ENCODE results near the gene SULT2B1.

Gene SULT2B1

GRCh38 chr19:48596679-48597465, 44.9 kb downstream of the SULT2B1 start:
- H3K27me3 ChIP-seq (ENCODE audit: control insufficient read depth in 5 of 5, insufficient read depth in 4 of 5, low read length in 5 of 5): peaks cover 2 to 11% (median 8%) of the 10 kb centered on the region in 5 donors
- H3K9ac ChIP-seq (ENCODE audit: low read length in 5 of 5): no peak overlapping the region
- no peaks in the 10 kb centered on the region for H3K9me3 ChIP-seq (ENCODE audit: control insufficient read depth in 5 of 5, low read length in 5 of 5)
- H3K36me3 ChIP-seq (ENCODE audit: control insufficient read depth in 5 of 5, insufficient read depth in 5 of 5, low read length in 5 of 5): no peaks in the 10 kb centered on the region
- H3K4me1 ChIP-seq (ENCODE audit: control insufficient read depth in 5 of 5, insufficient read depth in 5 of 5, low read length in 5 of 5): no peaks in the 10 kb centered on the region
- H3K27ac ChIP-seq (ENCODE audit: low read depth, low read length): no peak overlapping the region
- H3K4me3 ChIP-seq (ENCODE audit: low read depth in 1 of 5, low read length in 5 of 5): no peak overlapping the region

GRCh38 chr19:48598996-48599700, 47.2 kb downstream of the SULT2B1 start:
- no peaks in the 10 kb centered on the region for H3K4me1 ChIP-seq (ENCODE audit: control insufficient read depth in 5 of 5, insufficient read depth in 5 of 5, low read length in 5 of 5)
- no peaks in the 10 kb centered on the region for H3K36me3 ChIP-seq (ENCODE audit: control insufficient read depth in 5 of 5, insufficient read depth in 5 of 5, low read length in 5 of 5)

DNA sequence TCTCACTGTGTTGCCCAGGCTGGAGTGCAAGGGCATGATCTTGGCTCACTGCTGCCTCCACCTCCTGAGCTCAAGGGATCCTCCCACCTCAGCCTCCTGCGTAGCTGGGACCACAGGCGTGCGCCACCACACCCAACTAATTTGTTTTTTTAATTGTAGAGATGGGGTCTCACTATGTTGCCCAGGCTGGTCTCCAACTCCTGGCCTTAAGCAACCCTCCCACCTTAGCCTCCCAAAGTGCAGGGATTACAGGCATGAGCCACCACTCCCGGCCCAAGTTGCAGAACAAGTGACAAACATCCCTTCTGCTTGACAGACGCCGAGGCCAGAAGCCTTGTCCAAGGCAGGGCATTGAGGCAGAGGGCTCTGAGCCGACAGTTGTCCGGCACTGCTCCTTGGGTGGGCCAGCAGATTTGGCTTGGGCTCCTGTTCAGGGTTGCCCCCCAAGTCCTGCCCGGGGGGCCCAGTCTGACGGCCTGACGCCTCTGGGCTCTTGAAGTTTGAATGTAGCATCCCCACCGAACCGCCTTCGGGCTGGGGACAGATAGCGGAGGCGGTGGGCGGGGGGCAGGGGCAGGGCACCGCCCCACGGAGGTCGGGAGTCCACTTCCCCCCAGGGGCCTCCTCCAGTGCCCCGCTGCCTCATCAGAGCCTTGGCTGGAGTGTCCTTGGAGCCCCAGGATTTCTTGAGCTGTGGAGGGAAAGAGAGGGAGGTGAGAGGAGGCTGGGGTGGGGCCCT, 48.9 kb downstream of the SULT2B1 start:
- no peak overlapping the region for H3K9ac ChIP-seq (ENCODE audit: low read length in 5 of 5)
- H3K27ac ChIP-seq (ENCODE audit: low read depth, low read length): no peak overlapping the region
- peaks cover 0 to 2% (median 0%) of the 10 kb centered on the region in 5 donors for H3K4me1 ChIP-seq (ENCODE audit: control insufficient read depth in 5 of 5, insufficient read depth in 5 of 5, low read length in 5 of 5)

More at GRCh38 chr19:48598996-48599700, 47.2 kb downstream of the SULT2B1 start:
- Histone ChIP-seq H3K27ac (ENCODE audit: low read depth, low read length) (no peak overlapping the region), H3K4me3 (ENCODE audit: low read depth in 1 of 5, low read length in 5 of 5) (no peak overlapping the region), H3K27me3 (ENCODE audit: control insufficient read depth in 5 of 5, insufficient read depth in 4 of 5, low read length in 5 of 5) (peaks cover 2 to 11% (median 9%) of the 10 kb centered on the region in 5 donors), H3K9me3 (ENCODE audit: control insufficient read depth in 5 of 5, low read length in 5 of 5) (no peaks in the 10 kb centered on the region), H3K9ac (ENCODE audit: low read length in 5 of 5) (no peak overlapping the region)

DNA sequence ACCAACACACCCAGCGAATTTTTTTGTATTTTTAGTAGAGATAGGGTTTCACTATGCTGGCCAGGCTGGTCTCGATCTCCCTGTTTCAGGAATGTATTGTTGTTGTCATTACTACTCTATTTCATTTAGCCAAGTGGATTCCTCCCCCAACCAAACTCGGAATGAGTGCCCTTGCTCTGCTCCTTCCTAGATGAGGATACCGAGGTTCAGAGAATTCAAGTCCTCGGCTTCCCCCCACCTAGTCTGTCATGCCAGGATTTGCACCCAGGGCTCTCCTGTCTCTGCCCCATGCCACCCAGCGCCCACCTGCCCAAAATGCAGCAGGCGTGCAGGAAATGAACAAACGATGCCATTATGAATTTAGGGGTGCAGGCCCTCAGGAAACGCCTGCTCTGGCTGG, 51.0 kb downstream of the SULT2B1 start:
- H3K36me3 ChIP-seq (ENCODE audit: control insufficient read depth in 5 of 5, insufficient read depth in 5 of 5, low read length in 5 of 5): no peaks in the 10 kb centered on the region
- no peak overlapping the region for H3K4me3 ChIP-seq (ENCODE audit: low read depth in 1 of 5, low read length in 5 of 5)
- H3K27me3 ChIP-seq (ENCODE audit: control insufficient read depth in 5 of 5, insufficient read depth in 4 of 5, low read length in 5 of 5): peaks cover 2 to 11% (median 9%) of the 10 kb centered on the region in 5 donors
- H3K27ac ChIP-seq (ENCODE audit: low read depth, low read length): no peak overlapping the region
- peaks cover 0 to 2% (median 0%) of the 10 kb centered on the region in 5 donors for H3K4me1 ChIP-seq (ENCODE audit: control insufficient read depth in 5 of 5, insufficient read depth in 5 of 5, low read length in 5 of 5)
- no peaks in the 10 kb centered on the region for H3K9me3 ChIP-seq (ENCODE audit: control insufficient read depth in 5 of 5, low read length in 5 of 5)
- no peak overlapping the region for H3K9ac ChIP-seq (ENCODE audit: low read length in 5 of 5)

More for the DNA sequence above, 48.9 kb downstream of the SULT2B1 start:
- H3K4me3 ChIP-seq (ENCODE audit: low read depth in 1 of 5, low read length in 5 of 5): no peak overlapping the region
- no peaks in the 10 kb centered on the region for H3K36me3 ChIP-seq (ENCODE audit: control insufficient read depth in 5 of 5, insufficient read depth in 5 of 5, low read length in 5 of 5)
- peaks cover 2 to 11% (median 9%) of the 10 kb centered on the region in 5 donors for H3K27me3 ChIP-seq (ENCODE audit: control insufficient read depth in 5 of 5, insufficient read depth in 4 of 5, low read length in 5 of 5)
- no peaks in the 10 kb centered on the region for H3K9me3 ChIP-seq (ENCODE audit: control insufficient read depth in 5 of 5, low read length in 5 of 5)

- Histone ChIP-seq H3K9me3 (ENCODE audit: control insufficient read depth in 5 of 5, low read length in 5 of 5) (no peaks in the 10 kb centered on the region), H3K27me3 (ENCODE audit: control insufficient read depth in 5 of 5, insufficient read depth in 4 of 5, low read length in 5 of 5) (peaks cover 2 to 11% (median 9%) of the 10 kb centered on the region in 5 donors), H3K9ac (ENCODE audit: low read length in 5 of 5) (no peak overlapping the region), H3K36me3 (ENCODE audit: control insufficient read depth in 5 of 5, insufficient read depth in 5 of 5, low read length in 5 of 5) (no peaks in the 10 kb centered on the region), H3K4me3 (ENCODE audit: low read depth in 1 of 5, low read length in 5 of 5) (no peak overlapping the region), H3K4me1 (ENCODE audit: control insufficient read depth in 5 of 5, insufficient read depth in 5 of 5, low read length in 5 of 5) (peaks cover 0 to 2% (median 0%) of the 10 kb centered on the region in 5 donors), H3K27ac (ENCODE audit: low read depth, low read length) (no peak overlapping the region)
Observed at GRCh38 chr19:48603449-48603848, 51.5 kb downstream of the SULT2B1 start.

- peaks cover 2 to 8% (median 6%) of the 10 kb centered on the region in 5 donors for H3K27me3 ChIP-seq (ENCODE audit: control insufficient read depth in 5 of 5, insufficient read depth in 4 of 5, low read length in 5 of 5)
- H3K36me3 ChIP-seq (ENCODE audit: control insufficient read depth in 5 of 5, insufficient read depth in 5 of 5, low read length in 5 of 5): no peaks in the 10 kb centered on the region
- no peak overlapping the region for H3K4me3 ChIP-seq (ENCODE audit: low read depth in 1 of 5, low read length in 5 of 5)
- peaks cover 0 to 3% (median 2%) of the 10 kb centered on the region in 5 donors for H3K4me1 ChIP-seq (ENCODE audit: control insufficient read depth in 5 of 5, insufficient read depth in 5 of 5, low read length in 5 of 5)
- H3K9me3 ChIP-seq (ENCODE audit: control insufficient read depth in 5 of 5, low read length in 5 of 5): no peaks in the 10 kb centered on the region
- no peak overlapping the region for H3K27ac ChIP-seq (ENCODE audit: low read depth, low read length)
- H3K9ac ChIP-seq (ENCODE audit: low read length in 5 of 5): no peak overlapping the region
Observed at GRCh38 chr19:48603850-48604249, 51.9 kb downstream of the SULT2B1 start.

GRCh38 chr19:48606463-48607358, 54.7 kb downstream of the SULT2B1 start, which contains the start of gene SPACA4:
TSS of gene SPACA4 (plus strand) at chr19:48606742. CDS start at chr19:48606979, 237 bp downstream.
- Histone ChIP-seq H3K27me3 (ENCODE audit: control insufficient read depth in 5 of 5, insufficient read depth in 4 of 5, low read length in 5 of 5) (peaks cover 0 to 3% (median 0%) of the 10 kb centered on the region in 5 donors), H3K4me3 (ENCODE audit: low read depth in 1 of 5, low read length in 5 of 5) (no peak within 1 kb of the TSS), H3K4me1 (ENCODE audit: control insufficient read depth in 5 of 5, insufficient read depth in 5 of 5, low read length in 5 of 5) (peaks cover 0 to 5% (median 4%) of the 10 kb centered on the region in 5 donors), H3K9ac (ENCODE audit: low read length in 5 of 5) (no peak within 1 kb of the TSS), H3K9me3 (ENCODE audit: control insufficient read depth in 5 of 5, low read length in 5 of 5) (no peaks in the 10 kb centered on the region), H3K36me3 (ENCODE audit: control insufficient read depth in 5 of 5, insufficient read depth in 5 of 5, low read length in 5 of 5) (no peaks in the 10 kb centered on the region), H3K27ac (ENCODE audit: low read depth, low read length) (no peak within 1 kb of the TSS)

GRCh38 chr19:48607359-48607755, 55.4 kb downstream of the SULT2B1 start:
- Histone ChIP-seq H3K4me3 (ENCODE audit: low read depth in 1 of 5, low read length in 5 of 5) (no peak overlapping the region), H3K27me3 (ENCODE audit: control insufficient read depth in 5 of 5, insufficient read depth in 4 of 5, low read length in 5 of 5) (no peaks in the 10 kb centered on the region), H3K4me1 (ENCODE audit: control insufficient read depth in 5 of 5, insufficient read depth in 5 of 5, low read length in 5 of 5) (peaks cover 0 to 5% (median 4%) of the 10 kb centered on the region in 5 donors), H3K9ac (ENCODE audit: low read length in 5 of 5) (no peak overlapping the region), H3K36me3 (ENCODE audit: control insufficient read depth in 5 of 5, insufficient read depth in 5 of 5, low read length in 5 of 5) (no peaks in the 10 kb centered on the region), H3K27ac (ENCODE audit: low read depth, low read length) (no peak overlapping the region), H3K9me3 (ENCODE audit: control insufficient read depth in 5 of 5, low read length in 5 of 5) (no peaks in the 10 kb centered on the region)

- Histone ChIP-seq H3K36me3 (ENCODE audit: control insufficient read depth in 5 of 5, insufficient read depth in 5 of 5, low read length in 5 of 5) (no peaks in the 10 kb centered on the region), H3K4me1 (ENCODE audit: control insufficient read depth in 5 of 5, insufficient read depth in 5 of 5, low read length in 5 of 5) (peaks cover 0 to 9% (median 4%) of the 10 kb centered on the region in 5 donors), H3K27ac (ENCODE audit: low read depth, low read length) (no peak overlapping the region), H3K27me3 (ENCODE audit: control insufficient read depth in 5 of 5, insufficient read depth in 4 of 5, low read length in 5 of 5) (no peaks in the 10 kb centered on the region), H3K4me3 (ENCODE audit: low read depth in 1 of 5, low read length in 5 of 5) (no peak overlapping the region), H3K9ac (ENCODE audit: low read length in 5 of 5) (peak overlapping the region in 1 of 5 donors; percentile 64), H3K9me3 (ENCODE audit: control insufficient read depth in 5 of 5, low read length in 5 of 5) (no peaks in the 10 kb centered on the region)
Observed at GRCh38 chr19:48608798-48609263, 56.9 kb downstream of the SULT2B1 start.
